ENCODE results near the gene CTXND2. TPM values are rescaled to one million over a fixed set of nuclear protein-coding genes. Genes with fewer than 3 reads are reported as not detected.

The CTXND2 gene
- total RNA-seq, 1 experiment from 2014 or later: not detected

DNA sequence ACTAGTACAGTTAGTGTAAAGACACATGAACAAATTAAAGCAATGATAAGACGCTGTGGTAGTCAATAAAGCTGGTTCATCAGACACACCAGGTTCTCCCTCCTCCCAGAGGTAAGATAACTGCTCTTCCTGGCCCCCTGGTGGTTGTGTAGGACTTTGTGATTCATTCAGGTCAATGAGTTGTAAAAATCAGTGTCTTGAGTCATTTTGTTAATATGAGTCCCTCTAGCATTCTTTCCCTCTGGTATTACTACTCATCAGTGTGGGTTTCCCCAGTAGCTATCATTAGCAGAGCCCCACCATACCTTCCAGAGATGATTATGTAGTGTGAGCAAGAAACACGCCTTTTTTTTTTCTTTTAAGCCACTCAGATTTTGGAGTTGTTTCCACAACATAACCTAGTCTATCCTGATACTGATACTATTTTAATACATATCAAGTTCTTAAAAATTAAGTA lies 35.6 kb downstream of the CTXND2 start:
- H3K9me3 Mint-ChIP-seq (ENCODE audit: low read depth, unreplicated experiment): no peaks in the 10 kb centered on the region
- no peaks in the 10 kb centered on the region for H3K27me3 Mint-ChIP-seq (ENCODE audit: unreplicated experiment)
- DNase-seq: peak; percentile 85
- TF ChIP-seq, protein P1, sequence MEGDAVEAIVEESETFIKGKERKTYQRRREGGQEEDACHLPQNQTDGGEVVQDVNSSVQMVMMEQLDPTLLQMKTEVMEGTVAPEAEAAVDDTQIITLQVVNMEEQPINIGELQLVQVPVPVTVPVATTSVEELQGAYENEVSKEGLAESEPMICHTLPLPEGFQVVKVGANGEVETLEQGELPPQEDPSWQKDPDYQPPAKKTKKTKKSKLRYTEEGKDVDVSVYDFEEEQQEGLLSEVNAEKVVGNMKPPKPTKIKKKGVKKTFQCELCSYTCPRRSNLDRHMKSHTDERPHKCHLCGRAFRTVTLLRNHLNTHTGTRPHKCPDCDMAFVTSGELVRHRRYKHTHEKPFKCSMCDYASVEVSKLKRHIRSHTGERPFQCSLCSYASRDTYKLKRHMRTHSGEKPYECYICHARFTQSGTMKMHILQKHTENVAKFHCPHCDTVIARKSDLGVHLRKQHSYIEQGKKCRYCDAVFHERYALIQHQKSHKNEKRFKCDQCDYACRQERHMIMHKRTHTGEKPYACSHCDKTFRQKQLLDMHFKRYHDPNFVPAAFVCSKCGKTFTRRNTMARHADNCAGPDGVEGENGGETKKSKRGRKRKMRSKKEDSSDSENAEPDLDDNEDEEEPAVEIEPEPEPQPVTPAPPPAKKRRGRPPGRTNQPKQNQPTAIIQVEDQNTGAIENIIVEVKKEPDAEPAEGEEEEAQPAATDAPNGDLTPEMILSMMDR (IDR thresholded peaks at IDR 0.05; ENCODE audit: unreplicated experiment): peak; percentile 82
- BruUV-seq (replicated peaks): no TSS peak
- H3K4me1 Mint-ChIP-seq (ENCODE audit: low read depth, unreplicated experiment): peaks cover 10% of the 10 kb centered on the region
- CTCF ChIA-PET: interaction anchor here (0.6 to 1.6 kb wide), 11 partner anchors 10 to 109 kb away, joined by 3 to 8 read pairs (median 4); partner anchors contain the start of genes ANXA9, ARNT, CERS2 and CTXND2
- intact Hi-C loops (cut with micrococcal nuclease; ENCODE audit: unreplicated experiment): loop anchor here (1.0 to 10.0 kb wide), 3 partner anchors 95 to 448 kb away; no protein-coding TSS in a partner anchor
- H3K36me3 Mint-ChIP-seq (ENCODE audit: insufficient read depth, unreplicated experiment): peaks cover 25% of the 10 kb centered on the region
- no peak overlapping the region for H3K4me3 Mint-ChIP-seq (ENCODE audit: low read depth, unreplicated experiment)
- no peak overlapping the region for H3K27ac Mint-ChIP-seq (ENCODE audit: unreplicated experiment)

DNA sequence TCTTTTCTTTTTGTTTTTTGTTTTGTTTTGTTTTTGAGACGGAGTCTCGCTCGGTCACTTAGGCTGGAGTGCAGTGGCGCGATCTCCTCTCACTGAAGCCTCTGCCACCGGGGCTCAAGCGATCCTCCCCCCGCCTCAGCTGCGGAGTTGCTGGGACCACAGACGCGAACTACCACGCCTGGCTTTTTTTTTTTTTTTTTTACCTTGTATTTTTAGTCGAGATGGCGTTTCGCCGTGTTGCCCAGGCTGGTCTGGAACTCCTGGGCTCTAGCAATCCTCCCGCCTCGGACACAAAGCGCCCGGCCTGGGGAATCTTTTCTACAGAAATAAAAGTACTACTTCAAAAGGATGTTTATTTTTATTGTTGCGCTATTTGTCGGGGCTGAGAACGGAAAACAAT lies 38.1 kb downstream of the CTXND2 start:
- Mint-ChIP-seq H3K27me3 (ENCODE audit: unreplicated experiment) (no peaks in the 10 kb centered on the region), H3K36me3 (ENCODE audit: insufficient read depth, unreplicated experiment) (peaks cover 38% of the 10 kb centered on the region), H3K4me1 (ENCODE audit: low read depth, unreplicated experiment) (peaks cover 10% of the 10 kb centered on the region), H3K27ac (ENCODE audit: unreplicated experiment) (no peak overlapping the region), H3K4me3 (ENCODE audit: low read depth, unreplicated experiment) (peak overlapping the region; percentile 90), H3K9me3 (ENCODE audit: low read depth, unreplicated experiment) (no peaks in the 10 kb centered on the region)
- DNase-seq: no peak
- CTCF ChIA-PET: interaction anchor here (1.8 kb wide), 1 partner anchor 56 kb away, joined by 4 read pairs; the partner anchor contains the start of gene ANXA9
- TF ChIP-seq, protein P1 (IDR thresholded peaks at IDR 0.05; ENCODE audit: unreplicated experiment): no peak
- BruUV-seq (replicated peaks): no TSS peak
- intact Hi-C loops (cut with micrococcal nuclease; ENCODE audit: unreplicated experiment): loop anchor here (5.0 to 10.0 kb wide), 2 partner anchors 48 to 450 kb away; partner anchors contain the start of gene ARNT

DNA sequence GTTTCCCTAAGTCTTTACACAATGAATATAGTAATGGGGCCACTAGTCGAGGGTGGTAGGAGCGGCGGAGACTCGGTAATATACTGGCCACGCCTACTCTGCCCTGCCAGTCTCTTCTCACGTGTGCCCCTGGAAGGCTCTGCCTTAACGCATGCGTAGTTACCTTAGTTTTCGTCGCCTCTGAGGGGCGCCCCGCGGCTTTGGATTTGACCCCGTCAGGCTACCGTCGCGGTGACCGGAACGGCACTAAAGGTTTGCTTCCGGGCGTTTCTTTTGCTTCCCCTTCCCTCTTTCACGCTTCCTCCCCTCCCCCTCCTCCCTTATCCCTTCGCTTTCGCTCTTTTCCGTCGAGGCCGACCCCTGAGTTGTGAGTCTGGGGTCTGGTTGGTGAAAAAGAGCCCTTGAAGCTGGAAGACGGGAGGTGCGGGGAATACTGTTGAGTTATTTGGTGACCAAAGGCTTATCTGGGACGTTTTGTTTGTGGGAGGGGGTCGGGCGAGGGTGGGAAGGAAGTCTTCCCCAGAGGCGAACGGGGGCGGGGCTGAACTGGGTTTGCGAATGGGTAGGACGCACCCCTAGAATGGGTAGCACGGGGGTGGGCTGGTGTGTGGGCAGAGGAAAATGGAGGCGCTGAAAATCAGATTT lies 39.3 kb downstream of the CTXND2 start, which contains the start of gene SETDB1:
Gene SETDB1 (plus strand): TSS at position 267 of the 645 bp plus-strand sequence. CDS start 1,352 bp downstream, outside the sequence.
- CTCF ChIA-PET: interaction anchor here (0.8 to 1.8 kb wide), 3 partner anchors 55 to 410 kb away, joined by 3 to 8 read pairs (median 4); partner anchors contain the start of genes ANXA9 and FALEC
- TF ChIP-seq, protein P1 (IDR thresholded peaks at IDR 0.05; ENCODE audit: unreplicated experiment): no peak
- H3K4me3 Mint-ChIP-seq (ENCODE audit: low read depth, unreplicated experiment): peak within 1 kb of the TSS; percentile 90
- no peaks in the 10 kb centered on the region for H3K27me3 Mint-ChIP-seq (ENCODE audit: unreplicated experiment)
- H3K4me1 Mint-ChIP-seq (ENCODE audit: low read depth, unreplicated experiment): peaks cover 10% of the 10 kb centered on the region
- intact Hi-C loops (cut with micrococcal nuclease; ENCODE audit: unreplicated experiment): loop anchor here (5.0 to 10.0 kb wide), 2 partner anchors 49 to 451 kb away; partner anchors contain the start of gene ARNT
- peak; percentile 98 for DNase-seq
- peaks cover 2% of the 10 kb centered on the region for H3K9me3 Mint-ChIP-seq (ENCODE audit: low read depth, unreplicated experiment)
- BruUV-seq (replicated peaks): no TSS peak
- peaks cover 47% of the 10 kb centered on the region for H3K36me3 Mint-ChIP-seq (ENCODE audit: insufficient read depth, unreplicated experiment)
- H3K27ac Mint-ChIP-seq (ENCODE audit: unreplicated experiment): peak within 1 kb of the TSS; percentile 90

DNA sequence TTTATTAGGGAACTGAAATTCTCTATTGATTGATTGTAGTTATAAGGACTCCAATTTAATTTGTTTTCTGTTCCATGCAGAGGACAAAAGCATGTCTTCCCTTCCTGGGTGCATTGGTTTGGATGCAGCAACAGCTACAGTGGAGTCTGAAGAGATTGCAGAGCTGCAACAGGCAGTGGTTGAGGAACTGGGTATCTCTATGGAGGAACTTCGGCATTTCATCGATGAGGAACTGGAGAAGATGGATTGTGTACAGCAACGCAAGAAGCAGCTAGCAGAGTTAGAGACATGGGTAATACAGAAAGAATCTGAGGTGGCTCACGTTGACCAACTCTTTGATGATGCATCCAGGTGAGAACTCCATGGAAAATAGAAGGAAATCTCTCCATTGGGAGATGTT lies 40.7 kb downstream of the CTXND2 start:
- Mint-ChIP-seq H3K9me3 (ENCODE audit: low read depth, unreplicated experiment) (peaks cover 3% of the 10 kb centered on the region), H3K27ac (ENCODE audit: unreplicated experiment) (no peak overlapping the region), H3K4me1 (ENCODE audit: low read depth, unreplicated experiment) (peaks cover 3% of the 10 kb centered on the region), H3K27me3 (ENCODE audit: unreplicated experiment) (no peaks in the 10 kb centered on the region), H3K36me3 (ENCODE audit: insufficient read depth, unreplicated experiment) (peaks cover 61% of the 10 kb centered on the region), H3K4me3 (ENCODE audit: low read depth, unreplicated experiment) (peak overlapping the region; percentile 90)
- BruUV-seq (replicated peaks): no TSS peak
- TF ChIP-seq, protein P1 (IDR thresholded peaks at IDR 0.05; ENCODE audit: unreplicated experiment): no peak
- no peak for DNase-seq
- CTCF ChIA-PET: no interaction called here
- intact Hi-C loops (cut with micrococcal nuclease; ENCODE audit: unreplicated experiment): loop anchor here (5.0 to 10.0 kb wide), 2 partner anchors 50 to 453 kb away; partner anchors contain the start of gene ARNT

All from Calu3 (cell line).